Hippocampal formation (tissue), 2 donors: ENCODE results near the gene EXOSC5.
"Not testable (repeated sequence)": the region's sequence is repeated elsewhere in the genome, so short reads cannot be mapped to it uniquely, and the experiment has no call there.

Experiments
- DNase-seq, 2 donors: peaks; one replicate each; lab custom pipeline; 2025; lab: John Stamatoyannopoulos, UW

Gene EXOSC5

GRCh38 chr19:41426116-41426841 is 29.1 kb upstream of the EXOSC5 start:
- DNase-seq = no peak

GRCh38 chr19:41425174-41426115 is 28.3 kb upstream of the EXOSC5 start:
- DNase-seq = no peak

DNA sequence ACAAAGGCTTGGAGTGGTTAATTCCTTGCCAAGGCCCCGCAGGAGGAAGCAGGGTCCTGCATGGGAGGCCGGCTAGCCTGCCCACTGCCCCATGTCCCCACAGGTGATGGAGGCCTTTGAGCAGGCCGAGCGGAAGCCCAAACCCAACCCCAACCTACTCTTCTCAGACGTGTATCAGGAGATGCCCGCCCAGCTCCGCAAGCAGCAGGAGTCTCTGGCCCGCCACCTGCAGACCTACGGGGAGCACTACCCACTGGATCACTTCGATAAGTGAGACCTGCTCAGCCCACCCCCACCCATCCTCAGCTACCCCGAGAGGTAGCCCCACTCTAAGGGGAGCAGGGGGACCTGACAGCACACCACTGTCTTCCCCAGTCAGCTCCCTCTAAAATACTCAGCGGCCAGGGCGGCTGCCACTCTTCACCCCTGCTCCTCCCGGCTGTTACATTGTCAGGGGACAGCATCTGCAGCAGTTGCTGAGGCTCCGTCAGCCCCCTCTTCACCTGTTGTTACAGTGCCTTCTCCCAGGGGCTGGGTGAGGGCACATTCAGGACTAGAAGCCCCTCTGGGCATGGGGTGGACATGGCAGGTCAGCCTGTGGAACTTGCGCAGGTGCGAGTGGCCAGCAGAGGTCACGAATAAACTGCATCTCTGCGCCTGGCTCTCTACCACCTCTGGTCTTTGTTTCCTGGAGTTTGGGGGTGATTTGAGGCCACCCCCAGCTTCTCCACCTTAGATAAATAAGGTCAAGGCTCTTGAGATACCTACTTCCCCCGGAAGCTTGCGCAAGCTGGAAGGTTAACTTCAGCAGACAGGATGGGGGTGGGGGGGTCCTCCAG is 27.4 kb upstream of the EXOSC5 start:
- DNase-seq = no peak

DNA sequence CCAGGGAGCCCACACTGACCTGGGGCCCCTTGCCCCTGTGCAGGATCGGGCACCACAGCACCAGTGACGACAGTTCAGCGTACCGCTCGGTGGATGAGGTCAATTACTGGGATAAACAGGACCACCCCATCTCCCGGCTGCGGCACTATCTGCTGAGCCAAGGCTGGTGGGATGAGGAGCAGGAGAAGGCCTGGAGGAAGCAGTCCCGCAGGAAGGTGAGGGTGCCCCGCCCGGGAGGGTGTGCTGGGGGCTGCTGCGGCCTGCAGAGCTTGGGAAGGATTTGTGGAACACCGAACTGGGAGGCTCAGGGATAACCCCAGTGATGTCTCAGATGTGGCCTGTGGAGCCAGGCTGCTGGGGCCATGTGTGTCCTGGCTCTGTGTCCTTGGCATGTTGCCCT is 25.8 kb upstream of the EXOSC5 start:
- DNase-seq = no peak

GRCh38 chr19:41422456-41422855 is 25.3 kb upstream of the EXOSC5 start:
- no peak for DNase-seq

- DNase-seq = no peak
Measured at GRCh38 chr19:41421973-41422372, 24.8 kb upstream of the EXOSC5 start.

- DNase-seq = no peak
Measured at GRCh38 chr19:41421314-41421713, 24.2 kb upstream of the EXOSC5 start.

DNA sequence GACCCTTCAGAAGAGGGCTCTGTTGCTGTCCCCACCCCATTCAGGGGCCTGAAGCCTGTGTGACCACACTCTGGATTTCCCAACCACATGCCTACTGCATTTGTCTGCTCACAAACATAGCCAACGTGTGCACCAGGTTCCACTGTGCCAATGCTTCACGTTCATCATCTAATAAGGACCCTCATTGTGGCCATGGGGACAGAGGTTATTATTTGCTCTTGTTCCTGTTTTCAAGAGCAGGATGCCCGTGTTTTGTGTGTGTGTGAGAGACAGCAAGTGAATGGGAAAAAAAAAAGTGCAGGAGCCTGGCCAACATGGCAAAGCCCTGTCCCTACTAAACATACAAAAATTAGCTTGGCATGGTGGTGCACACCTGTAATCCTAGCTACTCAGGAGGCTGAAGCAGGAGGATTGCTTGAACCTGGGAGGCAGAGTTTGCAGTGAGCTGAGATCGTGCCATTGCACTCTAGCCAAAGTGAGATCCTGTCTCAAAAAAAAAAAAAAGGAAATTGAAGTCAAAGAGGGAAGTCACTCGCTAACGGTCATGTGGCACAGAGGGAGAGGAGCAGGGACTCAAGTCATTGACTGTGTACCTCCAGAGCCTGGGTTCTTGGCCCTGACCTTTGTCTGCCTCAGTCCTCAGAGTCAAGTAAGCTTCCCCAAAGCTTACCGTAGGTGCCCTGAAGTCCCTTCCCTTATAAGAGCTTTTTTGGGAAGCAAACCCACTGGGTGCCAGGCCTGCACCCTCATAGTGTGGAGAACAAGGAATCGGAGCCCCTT is 23.1 kb upstream of the EXOSC5 start:
- DNase-seq = no peak

GRCh38 chr19:41416194-41416674 is 19.1 kb upstream of the EXOSC5 start:
- no peak for DNase-seq

DNA sequence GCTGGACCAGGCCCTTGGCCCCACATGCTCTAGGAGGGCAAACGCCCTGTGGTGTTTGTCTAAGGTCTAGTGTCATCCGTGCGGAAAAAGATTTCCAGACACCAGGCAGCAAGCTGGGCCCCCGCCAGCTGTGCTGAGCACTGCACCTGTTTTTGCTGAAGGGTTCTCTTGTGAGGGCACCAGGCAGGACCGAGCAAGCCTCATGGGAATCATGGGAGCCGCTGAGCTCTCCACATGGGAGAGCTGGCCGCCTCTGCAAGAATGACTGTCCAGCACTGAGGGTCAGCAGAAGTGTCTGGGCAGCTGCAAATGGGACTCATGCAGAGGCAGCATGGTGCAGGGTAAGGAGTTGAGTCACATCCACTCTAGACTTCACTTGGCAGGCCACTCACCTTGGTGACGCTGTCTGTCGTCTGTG is 18.0 kb upstream of the EXOSC5 start:
- no peak for DNase-seq

- DNase-seq = no peak
Measured at GRCh38 chr19:41414461-41414860, 17.3 kb upstream of the EXOSC5 start.

GRCh38 chr19:41413947-41414346 is 16.8 kb upstream of the EXOSC5 start:
- no peak for DNase-seq

- DNase-seq = no peak
Measured at GRCh38 chr19:41412953-41413352, 15.8 kb upstream of the EXOSC5 start.

GRCh38 chr19:41411968-41412265 is 14.8 kb upstream of the EXOSC5 start:
- peak; percentile 49 to 59 for DNase-seq

DNA sequence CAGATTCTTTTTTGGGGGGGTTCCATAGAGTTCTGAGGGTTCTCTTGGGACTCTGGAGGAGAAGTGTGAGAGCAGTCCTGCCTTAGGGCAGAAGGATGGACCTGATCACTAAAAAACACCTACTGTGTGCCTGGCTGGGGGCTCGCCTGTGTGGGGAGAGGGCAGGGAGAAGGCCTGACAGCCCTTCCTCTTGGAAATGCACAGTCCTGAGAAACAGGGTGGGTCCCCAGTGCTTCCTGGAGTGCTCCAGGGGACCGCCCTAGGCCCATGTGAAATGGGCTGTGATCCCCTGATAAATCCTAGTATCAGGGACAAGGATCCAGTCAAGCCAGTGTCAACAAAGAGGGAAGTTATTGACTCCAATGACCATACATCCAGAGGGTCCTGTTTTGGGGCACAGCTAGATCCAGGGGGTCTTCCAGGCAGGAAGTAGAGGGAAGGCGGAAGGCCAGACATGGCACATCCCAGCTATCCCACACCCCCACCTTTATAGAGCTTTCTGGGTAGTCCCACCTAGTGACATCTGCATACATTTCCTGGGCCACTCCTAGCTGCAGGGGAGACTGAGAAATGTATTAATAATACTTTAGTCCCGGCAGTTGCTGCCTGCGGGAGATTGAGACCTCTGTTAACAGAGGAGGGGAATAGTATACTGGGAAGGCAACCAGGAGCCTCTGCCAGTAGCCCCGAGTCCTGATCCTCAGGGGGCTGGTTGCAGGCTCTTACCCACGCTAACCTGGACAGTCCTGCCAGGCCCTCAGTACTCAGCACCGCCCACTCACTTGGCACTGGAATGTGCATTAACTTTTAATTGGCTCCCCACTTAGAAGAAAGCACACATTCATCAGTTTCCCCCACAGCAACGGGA is 14.2 kb upstream of the EXOSC5 start:
- DNase-seq = no peak

DNA sequence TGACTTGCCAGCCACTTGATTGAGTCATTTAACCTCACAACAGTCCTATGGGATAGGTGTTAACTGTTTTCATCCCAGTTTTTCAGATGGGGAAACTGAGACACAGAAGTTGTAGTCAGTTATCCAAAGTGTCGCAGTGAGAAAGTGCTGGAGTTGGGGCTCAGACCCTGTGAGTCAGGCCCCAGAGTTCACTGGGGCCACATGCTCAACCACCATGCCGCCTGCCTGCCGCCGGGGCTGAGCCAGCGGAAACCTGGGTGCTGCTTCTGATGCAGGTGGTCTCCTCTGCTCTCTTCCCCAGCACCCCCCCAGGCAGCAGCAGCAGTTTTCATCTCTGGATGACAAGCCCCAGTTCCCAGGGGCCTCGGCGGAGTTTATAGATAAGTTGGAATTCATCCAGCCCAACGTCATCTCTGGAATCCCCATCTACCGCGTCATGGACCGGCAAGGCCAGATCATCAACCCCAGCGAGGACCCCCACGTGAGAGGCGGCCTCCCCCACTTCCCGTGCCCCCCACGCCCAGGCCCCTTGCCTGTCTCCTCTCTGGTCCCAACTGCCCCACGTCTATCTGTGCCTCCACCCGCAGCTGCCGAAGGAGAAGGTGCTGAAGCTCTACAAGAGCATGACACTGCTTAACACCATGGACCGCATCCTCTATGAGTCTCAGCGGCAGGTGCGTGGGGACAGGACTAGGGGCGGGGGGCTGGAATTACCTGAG is 13.3 kb upstream of the EXOSC5 start:
- no peak for DNase-seq

- DNase-seq = no peak
Measured at GRCh38 chr19:41409288-41409687, 12.1 kb upstream of the EXOSC5 start.

DNA sequence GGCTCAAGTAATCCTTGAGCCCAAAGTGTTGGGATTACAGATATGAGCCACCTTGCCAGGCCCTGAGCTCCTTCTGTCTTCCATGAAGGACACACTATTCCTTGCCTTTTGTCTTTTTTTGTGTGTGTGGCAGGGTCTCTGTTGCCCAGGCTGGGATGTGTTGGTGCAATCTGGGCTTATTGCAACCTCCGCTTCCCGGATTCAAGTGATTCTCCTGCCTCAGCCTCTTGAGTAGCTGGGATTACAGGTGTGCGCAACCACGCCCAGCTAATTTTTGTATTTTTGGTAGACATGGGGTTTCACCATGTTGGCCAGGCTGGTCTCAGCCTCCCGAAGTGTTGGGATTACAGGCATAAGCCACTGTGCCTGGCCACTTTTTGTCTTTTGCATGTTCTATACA is 11.7 kb upstream of the EXOSC5 start:
- not testable (repeated sequence) for DNase-seq

GRCh38 chr19:41408256-41408655 is 11.1 kb upstream of the EXOSC5 start:
- no peak for DNase-seq

GRCh38 chr19:41407271-41407670 is 10.1 kb upstream of the EXOSC5 start:
- no peak for DNase-seq
